Activated CD4-positive, alpha-beta T cell treated with anti-CD3 and anti-CD28 coated beads for 48 hours (primary cell): ENCODE results near the gene CLCN5.

Experiments
- DNase-seq: peaks from one replicate; pipeline ENCODE4 v3.0.0-alpha.2; 2020

Gene CLCN5

GRCh38 chrX:50097071-50097470, 174.7 kb downstream of the CLCN5 start:
- DNase-seq, result no peak

GRCh38 chrX:50098241-50098640, 175.8 kb downstream of the CLCN5 start:
- DNase-seq, result no peak

- DNase-seq, result no peak
Measured at GRCh38 chrX:50098749-50099148, 176.4 kb downstream of the CLCN5 start.

GRCh38 chrX:50099331-50099730, 176.9 kb downstream of the CLCN5 start:
- DNase-seq, result no peak

DNA sequence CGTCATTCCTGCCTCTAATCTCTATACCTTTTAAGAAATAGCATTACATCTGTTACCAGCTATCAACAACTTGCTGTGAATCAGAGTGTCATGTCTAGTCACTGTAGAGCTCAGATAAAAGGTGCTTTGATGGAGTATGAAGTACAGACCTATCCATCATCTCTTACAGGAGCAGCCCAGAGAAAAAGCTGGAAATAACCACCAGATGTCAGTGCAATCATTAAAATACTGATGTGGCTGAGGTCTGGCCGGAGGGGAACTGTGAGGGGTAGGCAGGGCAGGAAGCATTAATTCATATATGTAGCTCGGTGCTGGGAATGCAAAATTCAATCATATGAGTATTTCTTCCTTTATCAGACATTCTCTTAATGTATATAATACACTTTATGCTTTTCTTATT, 177.8 kb downstream of the CLCN5 start:
- DNase-seq, result no peak

- DNase-seq, result no peak
Measured at GRCh38 chrX:50103176-50103575, 180.8 kb downstream of the CLCN5 start.

DNA sequence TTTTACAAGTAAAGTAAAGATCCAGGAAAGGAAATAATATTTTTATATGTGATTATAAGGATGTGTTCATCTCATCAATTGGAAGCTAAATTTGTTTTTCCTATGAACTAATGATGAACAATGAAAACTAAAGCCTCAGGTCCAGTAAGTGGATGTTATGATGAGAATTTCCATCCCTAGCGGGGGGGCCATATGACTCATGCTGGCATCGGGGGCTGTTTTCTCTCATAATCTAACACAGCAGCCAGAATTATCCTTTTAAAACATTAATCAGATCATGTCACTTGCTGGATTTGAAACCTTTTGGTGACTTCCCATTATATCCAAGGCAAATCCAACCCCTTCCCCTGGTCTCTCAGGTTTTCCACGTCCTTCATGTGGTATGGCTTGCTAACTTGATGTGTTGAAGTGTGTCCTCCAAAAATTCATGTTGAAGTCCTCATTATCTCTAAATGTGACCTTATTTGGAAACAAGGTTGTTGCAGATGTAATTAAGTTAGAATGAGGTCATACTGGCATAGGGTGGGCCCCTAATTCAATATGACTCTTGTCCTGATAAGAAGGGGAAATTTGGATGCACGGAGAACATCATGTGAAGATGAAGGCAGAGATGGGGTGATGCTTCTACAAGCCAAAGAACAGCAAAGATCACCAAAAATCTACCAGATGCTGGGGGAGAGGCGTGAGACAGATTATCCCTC, 181.6 kb downstream of the CLCN5 start:
- no peak for DNase-seq

- DNase-seq, result no peak
Measured at GRCh38 chrX:50106051-50106675, 183.8 kb downstream of the CLCN5 start.

- no peak for DNase-seq
Measured at GRCh38 chrX:50107470-50107869, 185.1 kb downstream of the CLCN5 start.

- no peak for DNase-seq
Measured at GRCh38 chrX:50108264-50108663, 185.9 kb downstream of the CLCN5 start.

DNA sequence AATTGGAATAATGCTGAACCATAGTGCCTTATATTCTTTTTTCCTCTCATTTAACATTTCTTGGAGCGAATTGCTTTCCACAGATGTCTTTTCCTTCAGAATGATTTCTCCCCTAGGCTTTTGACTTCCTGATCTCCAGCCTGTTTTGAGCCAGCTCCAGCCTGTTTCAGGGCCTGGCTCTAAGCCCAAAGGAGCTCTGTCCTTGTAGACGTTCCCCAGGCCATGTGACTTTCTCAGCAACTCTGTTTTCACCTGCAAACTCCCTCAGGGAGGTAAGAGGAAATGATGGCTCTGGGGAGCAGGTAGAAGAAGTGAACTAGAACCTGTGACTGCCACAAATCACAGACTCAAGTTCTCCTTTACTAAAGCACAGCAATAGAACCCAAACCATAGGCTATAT, 189.3 kb downstream of the CLCN5 start:
- no peak for DNase-seq

DNA sequence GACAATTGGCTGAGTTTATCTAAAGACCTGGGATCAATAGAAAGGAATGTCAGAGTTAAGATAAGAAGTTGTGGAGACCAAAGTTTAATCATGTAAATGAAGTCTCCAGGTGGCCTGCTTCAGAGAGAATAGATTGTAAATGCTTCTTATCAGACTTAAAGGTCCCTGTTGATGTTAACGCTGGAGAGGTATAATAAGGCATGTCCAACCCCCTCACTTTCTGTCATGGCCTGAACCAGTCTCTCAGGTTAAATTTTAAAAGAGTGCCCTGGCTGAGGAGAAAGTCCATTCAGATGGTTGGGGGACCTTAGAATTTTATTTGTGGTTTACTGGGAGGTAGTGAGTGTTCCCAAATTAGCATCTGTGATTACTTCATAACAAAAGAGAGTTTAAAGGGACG, 191.7 kb downstream of the CLCN5 start:
- no peak for DNase-seq

- DNase-seq, result no peak
Measured at GRCh38 chrX:50115973-50116372, 193.6 kb downstream of the CLCN5 start.

DNA sequence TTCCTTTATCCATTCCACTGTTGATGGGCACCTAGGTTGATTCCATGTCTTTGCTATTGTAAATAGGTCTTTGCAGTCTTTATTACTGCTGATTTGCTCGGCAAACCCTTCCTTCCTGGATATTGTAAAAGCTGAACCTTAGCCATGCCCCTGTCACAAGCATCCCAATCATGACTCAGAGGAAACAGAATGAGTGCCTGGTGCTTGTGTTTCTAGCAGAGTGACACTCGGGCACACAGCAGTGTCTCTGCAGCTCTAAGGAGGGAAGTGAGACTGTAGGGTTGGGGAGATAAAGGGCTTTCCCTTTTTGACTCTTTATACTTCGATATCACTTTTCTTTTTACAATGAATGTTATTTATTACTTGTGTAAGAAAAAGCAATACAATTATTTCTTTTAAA, 195.1 kb downstream of the CLCN5 start:
- DNase-seq, result no peak

- no peak for DNase-seq
Measured at GRCh38 chrX:50125480-50125879, 203.1 kb downstream of the CLCN5 start.

DNA sequence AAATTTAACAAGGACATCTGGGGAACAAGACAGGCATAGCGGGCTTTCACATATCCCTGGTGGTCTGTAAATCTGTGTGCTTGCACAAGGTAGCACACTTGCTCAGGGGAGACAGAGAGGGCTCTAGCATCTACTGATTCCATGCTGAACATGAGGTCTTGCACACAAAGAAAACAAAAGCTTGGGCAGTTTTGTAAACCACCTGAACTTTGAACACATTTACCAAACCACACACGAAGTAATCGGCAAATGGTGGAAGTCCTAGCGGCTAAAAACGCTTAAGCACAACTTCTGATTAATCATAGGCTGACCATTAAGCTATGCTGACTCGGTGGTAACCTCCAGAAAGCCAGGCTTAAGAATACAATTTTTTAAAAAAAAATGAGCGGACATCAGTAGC, 225.6 kb downstream of the CLCN5 start:
- no peak for DNase-seq
